Neuron (in vitro differentiated cells): ENCODE measurements around the gene GAK.
"Not testable (repeated sequence)": the region's sequence is repeated elsewhere in the genome, so short reads cannot be mapped to it uniquely, and the experiment has no call there.

ENCODE experiments used
- H2AFZ ChIP-seq: one replicate; pipeline ENCODE4 v1.6.1; 2013; ENCODE audit warnings: low read depth, mild to moderate bottlenecking, inconsistent platforms, low read length, moderate library complexity
- H3K27me3 ChIP-seq: one replicate; pipeline ENCODE4 v1.6.1; 2013; ENCODE audit warnings: low read length; ENCODE audit not compliant: insufficient read depth
- H3K36me3 ChIP-seq: one replicate; pipeline ENCODE4 v1.6.1; 2013; ENCODE audit warnings: low read length; ENCODE audit not compliant: insufficient read depth
- H3K4me1 ChIP-seq: one replicate; pipeline ENCODE4 v1.6.1; 2013; ENCODE audit warnings: low read length; ENCODE audit not compliant: insufficient read depth
- H3K4me3 ChIP-seq: 2 replicates; pipeline ENCODE4 v1.5.1; 2013; ENCODE audit warnings: mild to moderate bottlenecking, low read length, moderate library complexity
- H3K9me3 ChIP-seq: one replicate; pipeline ENCODE4 v1.6.1; 2013; ENCODE audit warnings: low read length

Gene GAK

GRCh38 chr4:919004-919680 is 13.0 kb downstream of the GAK start:
- not testable (repeated sequence) for H2AFZ ChIP-seq, H3K4me3 ChIP-seq, H3K36me3 ChIP-seq, H3K4me1 ChIP-seq, H3K9me3 ChIP-seq, H3K27me3 ChIP-seq

DNA sequence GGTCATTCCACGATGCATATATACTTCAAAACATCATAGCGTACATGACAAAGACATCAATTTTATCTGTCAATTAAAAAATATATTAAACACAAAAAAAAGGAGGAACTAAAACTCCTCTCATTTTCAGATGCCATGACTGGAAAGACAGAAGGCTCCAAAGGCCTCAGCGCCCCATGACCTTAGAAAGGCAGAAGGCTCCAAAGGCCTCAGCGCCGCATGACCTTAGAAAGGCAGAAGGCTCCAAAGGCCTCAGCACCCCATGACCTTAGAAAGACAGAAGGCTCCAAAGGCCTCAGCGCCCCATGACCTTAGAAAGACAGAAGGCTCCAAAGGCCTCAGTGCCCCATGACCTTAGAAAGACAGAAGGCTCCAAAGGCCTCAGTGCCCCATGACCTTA is 13.5 kb downstream of the GAK start:
- H3K4me1 ChIP-seq, H2AFZ ChIP-seq, H3K36me3 ChIP-seq, H3K9me3 ChIP-seq, H3K27me3 ChIP-seq, H3K4me3 ChIP-seq: not testable (repeated sequence)

- Histone ChIP-seq H2AFZ (no peak overlapping the region), H3K4me1 (no peaks in the 10 kb centered on the region), H3K27me3 (no peaks in the 10 kb centered on the region), H3K36me3 (peaks cover 2% of the 10 kb centered on the region), H3K9me3 (peaks cover 7% of the 10 kb centered on the region), H3K4me3 (no peak overlapping the region)
Measured at GRCh38 chr4:917992-918391, 14.1 kb downstream of the GAK start.

DNA sequence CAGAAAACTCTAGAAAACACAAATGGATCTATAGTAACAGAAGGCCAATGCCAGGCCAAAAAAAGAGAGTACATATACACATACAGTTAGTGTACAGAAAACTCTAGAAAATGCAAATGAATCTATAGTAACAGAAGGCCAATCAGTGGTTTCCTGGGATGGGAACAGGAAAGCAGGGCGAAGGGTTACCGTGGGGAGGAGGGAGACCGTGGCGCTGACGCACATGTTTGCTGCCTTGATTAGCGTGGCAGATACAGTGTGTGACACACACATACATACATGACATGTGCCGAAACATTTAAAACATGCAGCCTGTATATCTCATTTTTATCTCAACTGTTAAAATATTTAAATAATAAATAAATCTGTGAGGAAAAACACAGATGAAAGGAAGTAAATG is 14.7 kb downstream of the GAK start:
- H3K27me3 ChIP-seq: no peaks in the 10 kb centered on the region
- H3K4me3 ChIP-seq: no peak overlapping the region
- H2AFZ ChIP-seq: no peak overlapping the region
- H3K9me3 ChIP-seq: peaks cover 6% of the 10 kb centered on the region
- peaks cover 3% of the 10 kb centered on the region for H3K36me3 ChIP-seq
- no peaks in the 10 kb centered on the region for H3K4me1 ChIP-seq

DNA sequence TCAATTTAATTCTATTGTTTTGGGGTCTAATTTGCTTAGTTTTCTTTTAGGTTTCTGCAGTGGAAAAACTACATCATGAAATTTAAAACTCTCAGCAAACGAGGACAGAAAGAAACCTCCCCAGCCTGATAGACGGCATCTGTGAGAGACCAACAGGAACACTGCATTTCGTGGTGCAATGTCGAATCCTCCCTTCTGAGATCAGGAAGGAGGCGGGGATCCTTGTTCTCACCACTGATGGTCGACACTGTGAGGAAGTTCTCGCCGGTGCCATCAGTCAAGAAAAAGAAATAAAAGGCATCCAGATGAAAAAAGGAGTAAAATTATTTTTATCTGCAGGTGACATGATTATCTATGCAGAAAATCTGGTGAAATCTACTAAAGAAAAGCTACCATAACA is 16.5 kb downstream of the GAK start:
- Histone ChIP-seq H3K9me3 (peaks cover 5% of the 10 kb centered on the region), H2AFZ (no peak overlapping the region), H3K4me1 (no peaks in the 10 kb centered on the region), H3K4me3 (no peak overlapping the region), H3K27me3 (no peaks in the 10 kb centered on the region), H3K36me3 (peaks cover 17% of the 10 kb centered on the region)

DNA sequence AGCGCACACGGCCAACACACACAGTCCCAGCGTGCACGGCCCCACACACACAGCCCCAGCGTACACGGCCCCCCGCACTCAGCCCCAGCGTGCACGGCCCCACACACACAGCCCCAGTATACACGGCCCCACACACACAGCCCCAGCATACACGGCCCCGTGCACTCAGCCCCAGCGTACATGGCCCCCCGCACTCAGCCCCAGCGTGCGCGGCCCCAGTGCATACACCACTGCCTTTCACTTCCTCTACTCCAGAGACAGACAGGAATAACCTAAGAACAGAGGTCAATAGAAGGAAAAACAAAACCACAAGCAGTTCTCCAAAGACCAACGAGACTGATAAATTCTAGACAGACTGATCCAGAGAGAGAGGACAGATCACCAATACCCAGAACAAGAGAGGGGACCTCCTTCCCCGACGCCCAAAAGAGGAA is 17.1 kb downstream of the GAK start:
- Histone ChIP-seq H3K9me3 (peaks cover 5% of the 10 kb centered on the region), H3K27me3 (no peaks in the 10 kb centered on the region), H2AFZ (no peak overlapping the region), H3K4me3 (no peak overlapping the region), H3K4me1 (no peaks in the 10 kb centered on the region), H3K36me3 (peaks cover 20% of the 10 kb centered on the region)

GRCh38 chr4:914531-914930 is 17.6 kb downstream of the GAK start:
- H3K9me3 ChIP-seq: peaks cover 5% of the 10 kb centered on the region
- peaks cover 20% of the 10 kb centered on the region for H3K36me3 ChIP-seq
- no peaks in the 10 kb centered on the region for H3K4me1 ChIP-seq

GRCh38 chr4:913280-913618 is 18.9 kb downstream of the GAK start:
- Histone ChIP-seq H3K4me3 (no peak overlapping the region), H3K36me3 (peaks cover 26% of the 10 kb centered on the region), H3K4me1 (no peaks in the 10 kb centered on the region), H3K27me3 (no peaks in the 10 kb centered on the region), H3K9me3 (peaks cover 2% of the 10 kb centered on the region), H2AFZ (no peak overlapping the region)

More at GRCh38 chr4:914531-914930, 17.6 kb downstream of the GAK start:
- Histone ChIP-seq H3K27me3 (no peaks in the 10 kb centered on the region), H2AFZ (no peak overlapping the region), H3K4me3 (no peak overlapping the region)

DNA sequence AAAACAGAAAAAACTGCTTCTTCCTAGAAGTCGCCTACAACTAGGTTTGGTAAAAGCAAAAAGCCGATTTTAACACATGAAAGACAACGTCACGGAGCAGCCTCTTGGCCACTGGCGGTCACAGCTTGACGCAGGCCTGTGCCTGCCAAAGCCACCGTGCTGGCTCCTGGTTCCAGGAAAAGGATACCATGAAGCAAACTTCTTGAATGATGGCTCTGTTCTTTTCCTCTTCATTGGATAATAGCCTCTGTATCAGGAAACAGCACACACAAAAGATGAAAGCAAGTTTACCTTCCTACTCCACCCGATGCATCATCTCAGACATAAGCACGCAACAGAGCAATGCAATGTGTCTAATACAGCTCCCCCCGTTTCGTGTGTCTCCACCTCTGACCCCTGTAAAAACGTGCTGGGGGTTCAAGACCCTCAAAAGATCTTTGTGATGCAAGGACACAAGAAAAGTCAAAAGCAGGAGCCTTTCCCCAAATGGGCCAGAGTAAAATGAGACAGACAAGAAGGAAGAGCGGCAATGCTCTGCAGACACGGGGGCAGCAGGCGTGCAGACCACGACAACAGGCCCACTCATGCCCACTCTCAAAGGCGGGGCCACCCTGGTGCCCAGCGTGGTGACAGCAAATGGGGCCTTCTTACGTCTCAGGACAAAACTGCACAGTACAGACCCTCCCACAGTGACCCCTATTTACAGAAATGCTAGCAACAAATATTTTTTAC is 19.4 kb downstream of the GAK start:
- H3K4me1 ChIP-seq: no peaks in the 10 kb centered on the region
- H3K4me3 ChIP-seq: no peak overlapping the region
- peaks cover 2% of the 10 kb centered on the region for H3K9me3 ChIP-seq
- no peaks in the 10 kb centered on the region for H3K27me3 ChIP-seq
- peaks cover 26% of the 10 kb centered on the region for H3K36me3 ChIP-seq
- no peak overlapping the region for H2AFZ ChIP-seq

DNA sequence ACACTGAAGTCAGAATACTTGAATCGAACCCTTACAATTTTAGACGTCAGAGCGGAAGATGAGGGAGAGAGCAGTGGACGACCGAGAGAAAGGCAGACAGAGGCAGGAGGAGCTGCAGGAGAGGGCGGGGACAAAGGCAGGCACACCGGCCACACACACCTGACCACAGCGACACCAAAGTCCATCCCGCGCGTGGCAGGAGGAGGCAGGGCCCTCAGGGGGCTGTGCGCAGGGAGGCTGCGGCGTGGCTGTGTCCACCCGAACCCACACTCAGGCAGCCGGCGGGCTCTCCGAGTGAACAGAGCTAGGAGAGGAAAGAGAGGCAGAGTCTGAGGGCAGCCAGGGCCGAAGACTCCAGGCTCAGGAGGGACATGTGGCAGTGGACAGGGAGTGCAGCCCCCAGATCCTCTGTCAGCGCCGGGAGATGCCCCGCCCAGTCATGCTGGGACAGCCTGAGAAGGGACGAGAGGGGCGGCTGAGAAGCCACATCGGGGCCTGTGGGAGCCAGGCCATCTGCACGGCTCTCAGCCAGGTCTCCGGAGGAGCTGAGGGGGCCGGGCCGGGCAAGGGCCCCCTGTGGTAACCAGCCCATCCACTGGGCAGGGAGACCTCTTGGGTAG is 20.1 kb downstream of the GAK start:
- H3K36me3 ChIP-seq: peaks cover 26% of the 10 kb centered on the region
- no peaks in the 10 kb centered on the region for H3K27me3 ChIP-seq
- no peak overlapping the region for H3K4me3 ChIP-seq
- H2AFZ ChIP-seq: no peak overlapping the region
- H3K4me1 ChIP-seq: no peaks in the 10 kb centered on the region
- no peaks in the 10 kb centered on the region for H3K9me3 ChIP-seq

GRCh38 chr4:911221-911751 is 20.8 kb downstream of the GAK start:
- H3K36me3 ChIP-seq: peaks cover 26% of the 10 kb centered on the region
- H3K9me3 ChIP-seq: no peaks in the 10 kb centered on the region

DNA sequence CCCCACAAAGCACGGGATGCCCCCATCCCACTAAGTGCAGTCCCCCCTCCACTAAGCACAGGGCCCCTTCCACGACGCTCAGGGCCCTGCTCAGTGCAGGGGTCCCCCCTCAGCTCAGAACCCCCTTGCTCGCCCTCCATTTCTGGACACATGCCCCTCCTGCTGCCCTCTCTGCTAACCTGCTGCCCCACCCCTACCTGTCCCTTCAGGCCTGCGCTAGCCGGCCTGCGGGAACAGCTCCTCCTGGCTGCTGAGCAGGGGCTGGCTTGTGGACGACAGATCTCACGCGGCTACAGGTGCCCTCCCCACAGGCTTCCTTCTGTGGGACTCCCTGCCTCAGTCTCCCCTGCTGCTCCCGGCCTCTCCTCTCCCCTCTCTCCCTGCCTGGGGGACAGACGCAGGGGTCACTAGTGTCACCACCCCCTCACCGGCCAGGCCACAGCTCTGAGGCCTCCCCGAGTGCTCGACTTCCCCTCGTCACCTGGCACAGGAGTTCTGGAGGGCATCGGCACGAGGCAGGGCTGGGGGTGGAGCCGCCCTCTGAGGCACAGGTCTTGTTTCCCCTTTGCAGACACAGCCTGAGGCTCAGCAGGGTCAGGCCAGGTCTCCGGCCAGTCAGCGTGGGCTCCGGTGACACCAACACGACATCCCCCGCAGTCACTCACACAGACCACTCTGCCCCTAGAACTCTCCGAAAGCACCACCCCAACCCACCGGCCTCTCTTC is 21.6 kb downstream of the GAK start:
- peaks cover 26% of the 10 kb centered on the region for H3K36me3 ChIP-seq
- peaks cover 6% of the 10 kb centered on the region for H3K4me1 ChIP-seq
- no peaks in the 10 kb centered on the region for H3K9me3 ChIP-seq
- no peak overlapping the region for H3K4me3 ChIP-seq
- H2AFZ ChIP-seq: no peak overlapping the region
- H3K27me3 ChIP-seq: no peaks in the 10 kb centered on the region

More at GRCh38 chr4:911221-911751, 20.8 kb downstream of the GAK start:
- H3K27me3 ChIP-seq: no peaks in the 10 kb centered on the region
- H3K4me1 ChIP-seq: peaks cover 2% of the 10 kb centered on the region
- H2AFZ ChIP-seq: no peak overlapping the region
- no peak overlapping the region for H3K4me3 ChIP-seq

DNA sequence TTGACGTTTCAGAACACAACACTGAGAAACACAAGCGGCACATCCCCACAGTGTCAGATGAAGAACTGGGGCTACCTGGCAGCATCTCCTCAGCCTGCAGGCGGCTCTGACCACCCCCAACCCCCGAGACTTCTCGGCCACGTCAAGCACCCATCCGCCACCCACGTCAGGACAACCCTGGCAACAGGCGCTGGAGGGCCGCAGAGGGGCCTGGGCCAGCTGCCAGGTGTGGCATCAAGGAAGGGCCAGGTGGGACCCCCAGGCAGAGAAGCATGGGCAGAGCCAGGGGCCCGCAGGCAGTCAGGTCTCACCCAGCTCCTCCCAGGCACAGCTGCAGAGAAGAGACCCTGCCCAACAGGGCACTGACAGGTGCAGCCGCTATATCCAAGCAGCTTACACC is 22.3 kb downstream of the GAK start:
- Histone ChIP-seq H3K4me3 (no peak overlapping the region), H2AFZ (no peak overlapping the region), H3K4me1 (peaks cover 6% of the 10 kb centered on the region), H3K9me3 (no peaks in the 10 kb centered on the region), H3K36me3 (peaks cover 26% of the 10 kb centered on the region), H3K27me3 (no peaks in the 10 kb centered on the region)
